Activated CD8-positive, alpha-beta memory T cell treated with anti-CD3 and anti-CD28 coated beads, Interleukin-2, amount 10 ng/mL, durations not matched to agents 7 days and 5 days (primary cell): Measurements from ENCODE around the gene DUSP12. TPM values are rescaled to one million over a fixed set of nuclear protein-coding genes. Genes with fewer than 3 reads are reported as not detected.

Experiments
- ATAC-seq: fragments of 150-1000 bp; cut with Tn5 transposase; one replicate; pipeline ENCODE4 v1.10.0; 2021; ENCODE audit warnings: moderate library complexity
- CTCF ChIA-PET: fragments of 350-600 bp; sonication (Branson Sonifier 250); formaldehyde crosslinking; loops from one replicate; lab custom pipeline; 2021; ENCODE audit warnings: antibody characterized with exemption; lab: Charles Lee
- DNase-seq: peaks from one replicate; pipeline ENCODE4 v3.0.0-alpha.2; 2020
- H3K27ac Mint-ChIP-seq: one replicate; pipeline ENCODE4 v1.8.0; 2021; ENCODE audit warnings: mild to moderate bottlenecking, mixed read lengths
- H3K27me3 Mint-ChIP-seq: one replicate; pipeline ENCODE4 v1.8.0; 2021; ENCODE audit warnings: mixed read lengths
- H3K36me3 Mint-ChIP-seq: one replicate; pipeline ENCODE4 v1.8.0; 2021; ENCODE audit warnings: mild to moderate bottlenecking, mixed read lengths
- H3K4me1 Mint-ChIP-seq: one replicate; pipeline ENCODE4 v1.8.0; 2021; ENCODE audit warnings: mixed read lengths
- H3K4me3 Mint-ChIP-seq: one replicate; pipeline ENCODE4 v1.8.0; 2021; ENCODE audit warnings: mild to moderate bottlenecking, moderate library complexity, mixed read lengths
- H3K9me3 Mint-ChIP-seq: one replicate; pipeline ENCODE4 v1.8.0; 2022; ENCODE audit warnings: low read depth, mixed read lengths
- total RNA-seq, 2 experiments: library from RNA; stranded (reverse); gene quantifications; one replicate each; pipeline ENCODE4 v1.2.3, GENCODE V29; 2021

Gene DUSP12
- total RNA-seq, 2 experiments from 2014 or later: 27.2 to 34.5 TPM

- H3K9me3 Mint-ChIP-seq: no peaks in the 10 kb centered on the region
- CTCF ChIA-PET: interaction anchor here (3.6 kb wide), 1 partner anchor 247 kb away, joined by 66 read pairs; no protein-coding TSS in a partner anchor
- no peaks in the 10 kb centered on the region for H3K27me3 Mint-ChIP-seq
- H3K4me1 Mint-ChIP-seq: peaks cover 18% of the 10 kb centered on the region
- DNase-seq: no peak
- H3K4me3 Mint-ChIP-seq: no peak overlapping the region
- ATAC-seq: no peak
- H3K36me3 Mint-ChIP-seq: peaks cover 41% of the 10 kb centered on the region
- H3K27ac Mint-ChIP-seq: no peak overlapping the region
Measured at GRCh38 chr1:161790587-161791317, 41.2 kb downstream of the DUSP12 start.

GRCh38 chr1:161791904-161792655, 42.5 kb downstream of the DUSP12 start:
- Mint-ChIP-seq H3K9me3 (no peaks in the 10 kb centered on the region), H3K27ac (no peak overlapping the region), H3K27me3 (no peaks in the 10 kb centered on the region), H3K36me3 (peaks cover 38% of the 10 kb centered on the region), H3K4me3 (no peak overlapping the region), H3K4me1 (peaks cover 18% of the 10 kb centered on the region)
- DNase-seq (no peak), ATAC-seq (no peak)
- CTCF ChIA-PET: interaction anchor here (0.6 to 3.6 kb wide), 21 partner anchors 9 to 341 kb away, joined by 3 to 66 read pairs (median 4); partner anchors contain the start of gene OLFML2B

- Mint-ChIP-seq H3K27me3 (no peaks in the 10 kb centered on the region), H3K36me3 (peaks cover 45% of the 10 kb centered on the region), H3K4me3 (no peak overlapping the region), H3K9me3 (no peaks in the 10 kb centered on the region), H3K4me1 (peaks cover 18% of the 10 kb centered on the region), H3K27ac (no peak overlapping the region)
- DNase-seq (no peak), ATAC-seq (peak; percentile 88)
- CTCF ChIA-PET: interaction anchor here (0.6 to 3.6 kb wide), 21 partner anchors 8 to 340 kb away, joined by 3 to 66 read pairs (median 4); partner anchors contain the start of gene OLFML2B
Measured at GRCh38 chr1:161792740-161793139, 43.2 kb downstream of the DUSP12 start.

- CTCF ChIA-PET: no interaction called here
- DNase-seq (no peak), ATAC-seq (no peak)
- H3K9me3 Mint-ChIP-seq: no peaks in the 10 kb centered on the region
- H3K27ac Mint-ChIP-seq: no peak overlapping the region
- H3K27me3 Mint-ChIP-seq: no peaks in the 10 kb centered on the region
- H3K36me3 Mint-ChIP-seq: peaks cover 42% of the 10 kb centered on the region
- H3K4me1 Mint-ChIP-seq: no peaks in the 10 kb centered on the region
- H3K4me3 Mint-ChIP-seq: no peak overlapping the region
Measured at GRCh38 chr1:161799792-161800191, 50.2 kb downstream of the DUSP12 start.

- no peak for ATAC-seq
- DNase-seq: no peak
- Mint-ChIP-seq H3K9me3 (no peaks in the 10 kb centered on the region), H3K27ac (no peak overlapping the region), H3K4me1 (no peaks in the 10 kb centered on the region), H3K27me3 (no peaks in the 10 kb centered on the region), H3K4me3 (no peak overlapping the region), H3K36me3 (peaks cover 43% of the 10 kb centered on the region)
- CTCF ChIA-PET: interaction anchor here (0.6 to 1.9 kb wide), 3 partner anchors 10 to 274 kb away, joined by 3 to 6 read pairs (median 3); no protein-coding TSS in a partner anchor
Measured at GRCh38 chr1:161801955-161802354, 52.4 kb downstream of the DUSP12 start.

GRCh38 chr1:161803181-161803580, 53.6 kb downstream of the DUSP12 start:
- peaks cover 38% of the 10 kb centered on the region for H3K36me3 Mint-ChIP-seq
- no peak overlapping the region for H3K27ac Mint-ChIP-seq
- DNase-seq (no peak), ATAC-seq (no peak)
- no peak overlapping the region for H3K4me3 Mint-ChIP-seq
- H3K9me3 Mint-ChIP-seq: no peaks in the 10 kb centered on the region
- CTCF ChIA-PET: interaction anchor here (1.9 kb wide), 1 partner anchor 11 kb away, joined by 6 read pairs; no protein-coding TSS in a partner anchor
- H3K27me3 Mint-ChIP-seq: no peaks in the 10 kb centered on the region
- no peaks in the 10 kb centered on the region for H3K4me1 Mint-ChIP-seq

- ATAC-seq: no peak
- no peak for DNase-seq
- CTCF ChIA-PET: interaction anchor here (1.6 kb wide), 1 partner anchor 13 kb away, joined by 6 read pairs; no protein-coding TSS in a partner anchor
- Mint-ChIP-seq H3K27ac (no peak overlapping the region), H3K9me3 (peaks cover 1% of the 10 kb centered on the region), H3K27me3 (no peaks in the 10 kb centered on the region), H3K4me1 (no peaks in the 10 kb centered on the region), H3K4me3 (no peak overlapping the region), H3K36me3 (peaks cover 47% of the 10 kb centered on the region)
Measured at GRCh38 chr1:161805399-161806197, 56.0 kb downstream of the DUSP12 start.

Other genes starting within 250 kb of the DUSP12 start
- gene FCGR2A, start 244.3 kb upstream of the DUSP12 start, total RNA-seq: under 1 TPM in 1 of 2 experiments, not detected in 1; 0.35 TPM
- 1 to 10 TPM in 1 of 2 experiments, under 1 TPM in 1; 0.47 to 1.1 TPM for gene HSPA6, start 225.2 kb upstream of the DUSP12 start, total RNA-seq
- gene FCGR3A, start 200.0 kb upstream of the DUSP12 start, total RNA-seq: 1 to 10 TPM in 1 of 2 experiments, under 1 TPM in 1; 0.61 to 1.6 TPM
- under 1 TPM in 1 of 2 experiments, not detected in 1; 0.37 TPM for gene FCGR3B, start 118.6 kb upstream of the DUSP12 start, total RNA-seq
- under 1 TPM in 1 of 2 experiments, not detected in 1; 0.20 TPM for gene FCGR2B, start 86.6 kb upstream of the DUSP12 start, total RNA-seq
- not detected for gene FCRLA, start 42.6 kb upstream of the DUSP12 start, total RNA-seq
- gene FCRLB, start 28.2 kb upstream of the DUSP12 start, total RNA-seq: 1 to 10 TPM in 1 of 2 experiments, under 1 TPM in 1; 0.63 to 1.1 TPM
- 10 to 100 TPM; 16.8 to 21.3 TPM for gene ATF6, start 16.5 kb downstream of the DUSP12 start, total RNA-seq